ENCODE results near the gene CFAP161. TPM values are rescaled to one million over a fixed set of nuclear protein-coding genes. Genes with fewer than 3 reads are reported as not detected.

CFAP161 gene
- total and polyA plus RNA-seq, 2 of the 13 experiments (the other 11 are each of a cell fraction or from before 2014, with no cell fraction given), result not detected

DNA sequence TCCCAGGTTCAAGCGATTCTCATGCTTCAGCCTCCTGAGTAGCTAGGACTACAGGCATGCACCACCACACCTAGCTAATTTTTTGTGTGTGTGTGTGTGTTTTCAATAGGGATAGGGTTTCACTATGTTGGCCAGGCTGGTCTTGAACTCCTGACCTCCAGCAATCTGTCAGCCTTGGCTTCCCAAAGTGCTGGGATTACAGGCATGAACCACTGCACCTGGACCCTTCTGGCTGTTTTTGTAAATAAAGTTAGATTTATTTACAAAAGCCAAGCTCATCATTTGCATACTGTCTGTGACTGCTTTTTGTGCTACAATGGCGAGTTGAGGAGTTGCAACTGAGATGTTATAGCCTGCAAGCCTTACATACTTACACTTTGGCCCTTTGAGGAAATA, 34.1 kb downstream of the CFAP161 start:
- DNase-seq (ENCODE audit: low spot score) (no peak), ATAC-seq (no peak), FAIRE-seq (no peak)
- no peak overlapping the region for H3K27ac ChIP-seq (ENCODE audit: extremely low read length, insufficient read depth, low read length)
- H3K79me2 ChIP-seq (ENCODE audit: insufficient read depth, low read length), result no peaks in the 10 kb centered on the region
- H4K20me1 ChIP-seq (ENCODE audit: insufficient read depth, low read length), result no peaks in the 10 kb centered on the region
- H3K9ac ChIP-seq (ENCODE audit: insufficient read depth, low read depth, low read length), result no peak overlapping the region
- H3K27me3 ChIP-seq (ENCODE audit: control insufficient read depth in 1 of 2, insufficient read depth in 2 of 2, low read length in 2 of 2), result no peaks in the 10 kb centered on the region; a peak in 1 of 5 replicates
- TF ChIP-seq TGIF2 (CRISPR knock-in tag; IDR thresholded peaks at IDR 0.05), result no peak
- TF ChIP-seq MEIS2 (CRISPR knock-in tag; IDR thresholded peaks at IDR 0.05), result no peak
- TF ChIP-seq, protein P1, sequence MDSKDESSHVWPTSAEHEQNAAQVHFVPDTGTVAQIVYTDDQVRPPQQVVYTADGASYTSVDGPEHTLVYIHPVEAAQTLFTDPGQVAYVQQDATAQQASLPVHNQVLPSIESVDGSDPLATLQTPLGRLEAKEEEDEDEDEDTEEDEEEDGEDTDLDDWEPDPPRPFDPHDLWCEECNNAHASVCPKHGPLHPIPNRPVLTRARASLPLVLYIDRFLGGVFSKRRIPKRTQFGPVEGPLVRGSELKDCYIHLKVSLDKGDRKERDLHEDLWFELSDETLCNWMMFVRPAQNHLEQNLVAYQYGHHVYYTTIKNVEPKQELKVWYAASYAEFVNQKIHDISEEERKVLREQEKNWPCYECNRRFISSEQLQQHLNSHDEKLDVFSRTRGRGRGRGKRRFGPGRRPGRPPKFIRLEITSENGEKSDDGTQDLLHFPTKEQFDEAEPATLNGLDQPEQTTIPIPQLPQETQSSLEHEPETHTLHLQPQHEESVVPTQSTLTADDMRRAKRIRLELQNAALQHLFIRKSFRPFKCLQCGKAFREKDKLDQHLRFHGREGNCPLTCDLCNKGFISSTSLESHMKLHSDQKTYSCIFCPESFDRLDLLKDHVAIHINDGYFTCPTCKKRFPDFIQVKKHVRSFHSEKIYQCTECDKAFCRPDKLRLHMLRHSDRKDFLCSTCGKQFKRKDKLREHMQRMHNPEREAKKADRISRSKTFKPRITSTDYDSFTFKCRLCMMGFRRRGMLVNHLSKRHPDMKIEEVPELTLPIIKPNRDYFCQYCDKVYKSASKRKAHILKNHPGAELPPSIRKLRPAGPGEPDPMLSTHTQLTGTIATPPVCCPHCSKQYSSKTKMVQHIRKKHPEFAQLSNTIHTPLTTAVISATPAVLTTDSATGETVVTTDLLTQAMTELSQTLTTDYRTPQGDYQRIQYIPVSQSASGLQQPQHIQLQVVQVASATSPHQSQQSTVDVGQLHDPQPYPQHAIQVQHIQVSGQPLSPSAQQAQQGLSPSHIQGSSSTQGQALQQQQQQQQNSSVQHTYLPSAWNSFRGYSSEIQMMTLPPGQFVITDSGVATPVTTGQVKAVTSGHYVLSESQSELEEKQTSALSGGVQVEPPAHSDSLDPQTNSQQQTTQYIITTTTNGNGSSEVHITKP (CRISPR knock-in tag; IDR thresholded peaks at IDR 0.05; ENCODE audit: low read depth), result no peak
- no peak for TF ChIP-seq ZKSCAN1 (IDR thresholded peaks at IDR 0.05; ENCODE audit: low read length)
- TF ChIP-seq ZKSCAN5 (CRISPR knock-in tag; IDR thresholded peaks at IDR 0.05), result no peak
- no peak for TF ChIP-seq ZNF782 (CRISPR knock-in tag; IDR thresholded peaks at IDR 0.05; ENCODE audit: borderline replicate concordance)
- TF ChIP-seq ZNF468 (CRISPR knock-in tag; IDR thresholded peaks at IDR 0.05), result no peak
- TF ChIP-seq ZNF460 (CRISPR knock-in tag; IDR thresholded peaks at IDR 0.05; ENCODE audit: borderline replicate concordance), result no peak
- no peak for TF ChIP-seq ZNF326 (CRISPR knock-in tag; IDR thresholded peaks at IDR 0.05; ENCODE audit: borderline replicate concordance)
- TF ChIP-seq POLR2A (IDR thresholded peaks at IDR 0.05; ENCODE audit: insufficient read depth in 1 of 2, low read depth in 2 of 2, low read length in 2 of 2), result no peak
- TF ChIP-seq, protein P2, sequence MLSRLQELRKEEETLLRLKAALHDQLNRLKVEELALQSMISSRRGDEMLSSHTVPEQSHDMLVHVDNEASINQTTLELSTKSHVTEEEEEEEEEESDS (CRISPR knock-in tag; IDR thresholded peaks at IDR 0.05; ENCODE audit: borderline replicate concordance), result no peak
- TF ChIP-seq SMARCE1 (IDR thresholded peaks at IDR 0.05; ENCODE audit: borderline replicate concordance), result no peak
- no peak for TF ChIP-seq CBFB (CRISPR knock-in tag; IDR thresholded peaks at IDR 0.05)
- TF ChIP-seq ZFY (CRISPR knock-in tag; IDR thresholded peaks at IDR 0.05), result no peak
- no peak for TF ChIP-seq ZFP36 (IDR thresholded peaks at IDR 0.05; ENCODE audit: borderline replicate concordance, low read depth, low read length, partially characterized antibody)
- TF ChIP-seq PHF8 (CRISPR knock-in tag; IDR thresholded peaks at IDR 0.05), result no peak
- TF ChIP-seq HNF4G (IDR thresholded peaks at IDR 0.05; ENCODE audit: borderline replicate concordance, low read depth, low read length), result no peak
- TF ChIP-seq HNF4G (CRISPR knock-in tag; IDR thresholded peaks at IDR 0.05; ENCODE audit: borderline replicate concordance, low read depth), result no peak
- WGBS (ENCODE audit: low lambda C conversion rate), result 9% methylated on average over 2 of the region's 2 CpGs
- no peak overlapping the region for H3K4me3 ChIP-seq (replicated peaks in 1 of 3; ENCODE audit: insufficient read depth in 1 of 3, low read depth in 2 of 3, low read length in 3 of 3)
- ChIA-PET CTCF (ENCODE audit: low intra/inter-chr PET ratio, low total read pairs) (no interaction called here), POLR2A (no interaction called here)
- H3K36me3 ChIP-seq (replicated peaks in 1 of 2; ENCODE audit: control insufficient read depth in 1 of 2, insufficient read depth in 2 of 2, low read length in 2 of 2), result no peaks in the 10 kb centered on the region
- no peak overlapping the region for H3K4me2 ChIP-seq (ENCODE audit: low read depth, low read length)
- H2AFZ ChIP-seq (ENCODE audit: low read length), result no peak overlapping the region
- no TSS peak for BruUV-seq (replicated peaks)
- H3K4me1 ChIP-seq (ENCODE audit: insufficient read depth, low read length), result no peaks in the 10 kb centered on the region
- no peaks in the 10 kb centered on the region for H3K9me3 ChIP-seq (ENCODE audit: low read length)
- in situ Hi-C loops (cut with HindIII; ENCODE audit: extremely low pct_ligation_motif_present, low pct_unique_long_range_greater_than_20kb), result no loop called here
- intact Hi-C loops (cut with micrococcal nuclease; ENCODE audit: unreplicated experiment), result no loop called here

Data from HepG2 (cell line).